Measurements from ENCODE around the gene KIF20A.
A peak's percentile ranks its signal among the peaks of the same experiment; 100 is the strongest.
"Not testable (repeated sequence)": the region's sequence is repeated elsewhere in the genome, so short reads cannot be mapped to it uniquely, and the experiment has no call there.

The KIF20A gene

GRCh38 chr5:138178516-138179276 lies at the start of gene KIF20A, which contains the start of gene BRD8:
KIF20A (plus strand) TSS chr5:138179112; CDS start chr5:138179681, 569 bp downstream.
BRD8 (minus strand) TSS chr5:138178630; CDS start chr5:138178614, 16 bp downstream.
- DNase-seq (ENCODE audit: low read depth in 4 of 4, low spot score in 1 of 4): peak; percentile 63 to 89 (median 78)

GRCh38 chr5:138129347-138129746 lies 49.6 kb upstream of the KIF20A start:
- no peak for DNase-seq (ENCODE audit: low read depth in 4 of 4, low spot score in 1 of 4)

GRCh38 chr5:138132543-138132942 lies 46.4 kb upstream of the KIF20A start:
- DNase-seq (ENCODE audit: low read depth in 4 of 4, low spot score in 1 of 4): no peak

GRCh38 chr5:138138949-138139780 lies 39.7 kb upstream of the KIF20A start, which contains the start of gene NME5:
NME5 (minus strand) TSS chr5:138139428; CDS start chr5:138138780, 648 bp downstream.
- DNase-seq (ENCODE audit: low read depth in 4 of 4, low spot score in 1 of 4): no peak

- DNase-seq (ENCODE audit: low read depth in 4 of 4, low spot score in 1 of 4): no peak
These were observed 39.2 kb upstream of the KIF20A start for GRCh38 chr5:138139781-138140090.

- DNase-seq (ENCODE audit: low read depth in 4 of 4, low spot score in 1 of 4): no peak
These were observed 38.6 kb upstream of the KIF20A start for GRCh38 chr5:138140268-138140667.

- no peak for DNase-seq (ENCODE audit: low read depth in 4 of 4, low spot score in 1 of 4)
These were observed 37.2 kb upstream of the KIF20A start for GRCh38 chr5:138141734-138142133.

GRCh38 chr5:138143578-138143977 lies 35.3 kb upstream of the KIF20A start:
- not testable (repeated sequence) for DNase-seq (ENCODE audit: low read depth in 4 of 4, low spot score in 1 of 4)

GRCh38 chr5:138148811-138149210 lies 30.1 kb upstream of the KIF20A start:
- DNase-seq (ENCODE audit: low read depth in 4 of 4, low spot score in 1 of 4): no peak

GRCh38 chr5:138149530-138149929 lies 29.4 kb upstream of the KIF20A start:
- DNase-seq (ENCODE audit: low read depth in 4 of 4, low spot score in 1 of 4): no peak

- DNase-seq (ENCODE audit: low read depth in 4 of 4, low spot score in 1 of 4): not testable (repeated sequence)
These were observed 22.9 kb upstream of the KIF20A start for GRCh38 chr5:138155977-138156376.

GRCh38 chr5:138157626-138158025 lies 21.3 kb upstream of the KIF20A start:
- DNase-seq (ENCODE audit: low read depth in 4 of 4, low spot score in 1 of 4): no peak

GRCh38 chr5:138159666-138160065 lies 19.2 kb upstream of the KIF20A start:
- no peak for DNase-seq (ENCODE audit: low read depth in 4 of 4, low spot score in 1 of 4)

- DNase-seq (ENCODE audit: low read depth in 4 of 4, low spot score in 1 of 4): no peak
These were observed 18.2 kb upstream of the KIF20A start for GRCh38 chr5:138160706-138161105.

GRCh38 chr5:138163721-138164120 lies 15.2 kb upstream of the KIF20A start:
- DNase-seq (ENCODE audit: low read depth in 4 of 4, low spot score in 1 of 4): no peak

- no peak for DNase-seq (ENCODE audit: low read depth in 4 of 4, low spot score in 1 of 4)
These were observed 9.8 kb upstream of the KIF20A start for GRCh38 chr5:138169124-138169523.

GRCh38 chr5:138170299-138170698 lies 8.6 kb upstream of the KIF20A start:
- DNase-seq (ENCODE audit: low read depth in 4 of 4, low spot score in 1 of 4): no peak

- no peak for DNase-seq (ENCODE audit: low read depth in 4 of 4, low spot score in 1 of 4)
These were observed 884 bp upstream of the KIF20A start for GRCh38 chr5:138177941-138178515.

- no peak for DNase-seq (ENCODE audit: low read depth in 4 of 4, low spot score in 1 of 4)
These were observed 455 bp downstream of the KIF20A start for GRCh38 chr5:138179277-138179857.

- no peak for DNase-seq (ENCODE audit: low read depth in 4 of 4, low spot score in 1 of 4)
These were observed 1.4 kb downstream of the KIF20A start for GRCh38 chr5:138180183-138180782.

GRCh38 chr5:138180841-138181240 lies 1.9 kb downstream of the KIF20A start:
- DNase-seq (ENCODE audit: low read depth in 4 of 4, low spot score in 1 of 4): no peak

Measured in stimulated activated CD4-positive, alpha-beta T cell treated with anti-CD3 and anti-CD28 coated beads, Interleukin-1b, Interleukin-23, amount 100 ng/mL, for 24 hours (primary cell).